Glutamatergic neuron (in vitro differentiated cells): ENCODE measurements around the gene CACTIN. TPM values are rescaled to one million over a fixed set of nuclear protein-coding genes. Genes with fewer than 3 reads are reported as not detected.
"Not testable (repeated sequence)": the region's sequence is repeated elsewhere in the genome, so short reads cannot be mapped to it uniquely, and the experiment has no call there.

Experiments
- DNase-seq: peaks from one replicate; pipeline ENCODE4 v3.0.0; 2022
- H3K27ac Mint-ChIP-seq: one replicate; pipeline ENCODE4 v1.8.0; 2020; ENCODE audit warnings: mild to moderate bottlenecking, mixed read lengths, inconsistent platforms; ENCODE audit not compliant: unreplicated experiment
- H3K27me3 Mint-ChIP-seq: one replicate; pipeline ENCODE4 v1.8.0; 2020; ENCODE audit warnings: mild to moderate bottlenecking, moderate library complexity, mixed read lengths, inconsistent platforms; ENCODE audit not compliant: unreplicated experiment
- H3K36me3 Mint-ChIP-seq: one replicate; pipeline ENCODE4 v1.8.0; 2020; ENCODE audit warnings: mild to moderate bottlenecking, mixed read lengths, inconsistent platforms; ENCODE audit not compliant: unreplicated experiment
- H3K4me1 Mint-ChIP-seq: one replicate; pipeline ENCODE4 v1.8.0; 2020; ENCODE audit warnings: mild to moderate bottlenecking, low read depth, mixed read lengths, inconsistent platforms; ENCODE audit not compliant: unreplicated experiment
- H3K4me3 Mint-ChIP-seq: one replicate; pipeline ENCODE4 v1.8.0; 2020; ENCODE audit warnings: mild to moderate bottlenecking, mixed read lengths, inconsistent platforms; ENCODE audit not compliant: unreplicated experiment
- H3K9me3 Mint-ChIP-seq: one replicate; pipeline ENCODE4 v1.8.0; 2020; ENCODE audit warnings: mild to moderate bottlenecking, moderate library complexity, mixed read lengths, inconsistent platforms; ENCODE audit not compliant: unreplicated experiment
- total RNA-seq: library from RNA; stranded (reverse); fragmentation: NEBNext Ultra II Directional; extraction: Animal tissue kit (Norgen Biotek cat#: 25700); gene quantifications from one replicate; pipeline ENCODE4 v1.2.1, GENCODE V29; 2021; ENCODE audit not compliant: unreplicated experiment
- TF ChIP-seq, protein P1 (sequence below): fragments of 200-600 bp; sonication (generic); IDR thresholded peaks from one replicate; pipeline ENCODE4 v1.5.0; 2021; ENCODE audit not compliant: partially characterized antibody, unreplicated experiment

CACTIN gene
- total RNA-seq, 1 donor from 2014 or later = 29.7 TPM

DNA sequence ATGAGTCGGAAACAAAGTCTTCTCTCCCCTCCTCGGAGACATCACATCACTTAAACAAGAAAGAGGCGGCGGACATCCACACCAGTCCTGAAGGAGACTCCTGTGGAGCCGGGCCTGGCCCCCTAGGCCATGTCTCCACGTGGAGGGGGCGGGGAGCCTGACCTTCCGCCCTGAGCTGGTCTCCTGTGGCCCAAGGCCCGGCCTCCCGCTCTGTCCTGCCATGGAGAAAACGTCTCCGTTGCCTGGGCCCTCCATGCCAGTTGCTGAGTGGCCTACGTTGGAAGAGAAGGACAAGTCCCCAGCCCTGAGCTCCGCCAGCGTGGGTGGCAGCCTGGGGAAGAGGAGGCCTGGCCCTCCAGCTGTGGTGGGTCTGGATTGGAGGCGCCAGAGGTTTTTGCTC lies 5.5 kb upstream of the CACTIN start:
- Mint-ChIP-seq H3K4me3 (no peak overlapping the region), H3K4me1 (no peaks in the 10 kb centered on the region), H3K27me3 (peaks cover 4% of the 10 kb centered on the region), H3K36me3 (no peaks in the 10 kb centered on the region), H3K27ac (no peak overlapping the region), H3K9me3 (peaks cover 13% of the 10 kb centered on the region)
- DNase-seq = no peak
- TF ChIP-seq, protein P1, sequence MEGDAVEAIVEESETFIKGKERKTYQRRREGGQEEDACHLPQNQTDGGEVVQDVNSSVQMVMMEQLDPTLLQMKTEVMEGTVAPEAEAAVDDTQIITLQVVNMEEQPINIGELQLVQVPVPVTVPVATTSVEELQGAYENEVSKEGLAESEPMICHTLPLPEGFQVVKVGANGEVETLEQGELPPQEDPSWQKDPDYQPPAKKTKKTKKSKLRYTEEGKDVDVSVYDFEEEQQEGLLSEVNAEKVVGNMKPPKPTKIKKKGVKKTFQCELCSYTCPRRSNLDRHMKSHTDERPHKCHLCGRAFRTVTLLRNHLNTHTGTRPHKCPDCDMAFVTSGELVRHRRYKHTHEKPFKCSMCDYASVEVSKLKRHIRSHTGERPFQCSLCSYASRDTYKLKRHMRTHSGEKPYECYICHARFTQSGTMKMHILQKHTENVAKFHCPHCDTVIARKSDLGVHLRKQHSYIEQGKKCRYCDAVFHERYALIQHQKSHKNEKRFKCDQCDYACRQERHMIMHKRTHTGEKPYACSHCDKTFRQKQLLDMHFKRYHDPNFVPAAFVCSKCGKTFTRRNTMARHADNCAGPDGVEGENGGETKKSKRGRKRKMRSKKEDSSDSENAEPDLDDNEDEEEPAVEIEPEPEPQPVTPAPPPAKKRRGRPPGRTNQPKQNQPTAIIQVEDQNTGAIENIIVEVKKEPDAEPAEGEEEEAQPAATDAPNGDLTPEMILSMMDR = no peak

DNA sequence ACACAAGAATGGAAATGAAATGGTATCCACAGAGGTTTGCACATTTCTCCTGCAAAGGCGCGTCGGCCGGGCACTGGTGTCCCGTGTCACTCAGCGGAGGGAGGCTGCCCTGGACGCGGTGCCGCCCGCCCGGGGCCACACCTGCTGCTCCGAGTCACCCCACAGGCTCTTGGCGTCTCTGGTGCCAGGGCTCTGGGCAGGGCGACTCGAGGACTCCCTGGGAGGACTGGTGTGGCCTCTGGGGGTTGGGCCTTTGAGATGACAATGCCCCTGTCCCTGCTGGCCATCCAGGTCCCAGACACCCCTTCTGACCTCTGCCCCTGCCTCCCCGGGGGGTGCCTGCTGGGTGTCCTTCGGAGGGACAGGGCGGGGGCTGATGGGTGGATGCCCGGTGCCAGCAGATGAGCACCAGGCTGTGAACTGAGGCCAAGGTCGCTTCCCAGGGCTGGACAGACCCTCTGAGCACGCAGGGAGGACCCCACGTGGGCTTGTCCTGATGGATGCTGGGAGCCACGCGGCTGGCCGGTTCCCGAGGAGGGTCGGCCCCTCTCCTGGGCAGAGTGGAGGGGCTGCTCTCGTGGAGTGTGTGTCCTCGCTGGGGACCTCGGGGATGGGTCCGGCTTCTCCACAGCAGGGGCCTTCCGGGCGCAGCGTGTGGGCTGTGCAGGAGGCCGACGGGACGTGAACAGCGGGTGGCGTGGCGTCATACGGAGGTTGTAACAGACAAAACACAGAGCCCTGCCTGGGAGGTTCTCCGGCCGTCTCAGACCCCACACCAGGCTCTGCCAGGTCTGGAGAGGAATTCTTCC lies 4.7 kb upstream of the CACTIN start:
- TF ChIP-seq, protein P1 = no peak
- Mint-ChIP-seq H3K4me1 (no peaks in the 10 kb centered on the region), H3K27me3 (peaks cover 6% of the 10 kb centered on the region), H3K9me3 (peaks cover 16% of the 10 kb centered on the region), H3K36me3 (no peaks in the 10 kb centered on the region), H3K27ac (no peak overlapping the region), H3K4me3 (no peak overlapping the region)
- DNase-seq = no peak

DNA sequence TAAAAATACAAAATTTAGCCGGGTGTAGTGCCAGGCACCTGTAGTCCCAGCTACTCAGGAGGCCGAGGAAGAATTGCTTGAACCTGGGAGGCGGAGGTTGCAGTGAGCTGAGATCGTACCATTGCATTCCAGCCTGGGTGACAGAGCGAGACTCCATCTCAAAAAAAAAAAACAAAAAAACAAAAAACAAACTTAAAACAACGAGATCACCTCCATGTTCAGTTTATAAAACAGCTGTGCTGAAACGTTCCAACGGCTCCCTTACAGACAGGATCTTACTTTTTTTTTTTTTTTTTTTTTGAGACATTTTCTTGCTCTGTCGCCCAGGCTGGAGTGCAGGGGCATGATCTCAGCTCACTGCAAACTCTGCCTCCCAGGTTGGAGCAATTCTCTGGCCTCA lies 2.2 kb upstream of the CACTIN start:
- H3K4me3 Mint-ChIP-seq, DNase-seq, H3K36me3 Mint-ChIP-seq, H3K4me1 Mint-ChIP-seq, H3K27ac Mint-ChIP-seq, H3K27me3 Mint-ChIP-seq: not testable (repeated sequence)
- peaks cover 19% of the 10 kb centered on the region for H3K9me3 Mint-ChIP-seq

DNA sequence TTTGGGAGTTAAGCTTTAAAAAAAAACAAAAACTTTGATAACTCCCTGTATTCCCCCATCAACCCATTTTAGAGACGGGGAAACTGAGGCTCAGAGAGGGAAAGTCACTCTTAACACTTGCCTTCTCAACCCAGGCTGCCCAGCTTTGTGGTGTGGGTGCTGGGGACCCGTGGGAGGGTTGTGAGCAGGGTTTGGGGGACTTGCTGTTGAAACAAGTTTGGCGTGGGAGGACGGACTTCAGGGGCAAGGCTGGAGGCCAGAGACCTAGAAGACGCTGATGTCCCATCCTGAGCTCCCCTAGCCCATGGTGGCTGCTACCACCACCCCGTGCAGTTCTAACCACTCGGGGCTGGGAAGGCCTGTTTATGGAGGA lies 747 bp upstream of the CACTIN start:
- Mint-ChIP-seq H3K36me3 (no peaks in the 10 kb centered on the region), H3K9me3 (peaks cover 17% of the 10 kb centered on the region), H3K4me1 (peaks cover 8% of the 10 kb centered on the region), H3K27ac (no peak overlapping the region), H3K27me3 (peaks cover 10% of the 10 kb centered on the region), H3K4me3 (peak overlapping the region; percentile 94)
- DNase-seq = no peak
- TF ChIP-seq, protein P1 = no peak

DNA sequence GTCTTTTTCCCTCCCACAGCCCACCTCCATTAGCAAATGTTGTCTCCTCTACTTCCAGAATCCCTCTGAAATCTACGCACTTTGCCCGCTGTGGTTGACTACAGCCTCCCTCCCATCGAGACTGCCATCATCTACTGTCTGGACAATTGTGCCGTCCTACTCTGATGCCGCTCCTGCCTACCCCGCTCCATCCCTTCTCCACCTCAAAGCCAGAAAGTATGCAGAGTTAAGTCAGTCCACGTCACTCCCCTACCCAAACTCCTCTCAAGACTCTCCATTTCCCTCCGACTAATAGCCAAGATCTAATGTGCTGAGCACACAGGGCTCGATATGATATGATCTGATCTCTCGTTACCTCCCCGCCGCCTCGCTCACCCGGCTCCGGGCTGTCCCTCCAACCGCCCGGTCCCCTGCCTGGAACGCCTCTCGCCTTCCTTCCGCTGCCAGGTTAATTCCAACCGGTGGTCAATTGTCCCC lies 556 bp downstream of the CACTIN start:
- H3K9me3 Mint-ChIP-seq = peaks cover 17% of the 10 kb centered on the region
- TF ChIP-seq, protein P1 = no peak
- peaks cover 11% of the 10 kb centered on the region for H3K27me3 Mint-ChIP-seq
- DNase-seq = no peak
- H3K4me1 Mint-ChIP-seq = peaks cover 8% of the 10 kb centered on the region
- peak overlapping the region; percentile 94 for H3K4me3 Mint-ChIP-seq
- H3K27ac Mint-ChIP-seq = peak overlapping the region; percentile 82
- H3K36me3 Mint-ChIP-seq = no peaks in the 10 kb centered on the region
